Stimulated activated CD8-positive, alpha-beta memory T cell treated with anti-CD3 and anti-CD28 coated beads, Interleukin-12 subunit alpha, Interleukin-12 subunit beta, amount 100 ng/mL, for 1 hour (primary cell): Measurements from ENCODE around the gene GSTT4.
"Not testable (repeated sequence)": the region's sequence is repeated elsewhere in the genome, so short reads cannot be mapped to it uniquely, and the experiment has no call there.

Experiments
- DNase-seq: peaks from one replicate; pipeline ENCODE4 v3.0.0-alpha.2; 2020; ENCODE audit warnings: low read depth

Gene GSTT4

GRCh38 chr22:23986538-23987178 is 18.6 kb downstream of the GSTT4 start:
- DNase-seq = not testable (repeated sequence)

DNA sequence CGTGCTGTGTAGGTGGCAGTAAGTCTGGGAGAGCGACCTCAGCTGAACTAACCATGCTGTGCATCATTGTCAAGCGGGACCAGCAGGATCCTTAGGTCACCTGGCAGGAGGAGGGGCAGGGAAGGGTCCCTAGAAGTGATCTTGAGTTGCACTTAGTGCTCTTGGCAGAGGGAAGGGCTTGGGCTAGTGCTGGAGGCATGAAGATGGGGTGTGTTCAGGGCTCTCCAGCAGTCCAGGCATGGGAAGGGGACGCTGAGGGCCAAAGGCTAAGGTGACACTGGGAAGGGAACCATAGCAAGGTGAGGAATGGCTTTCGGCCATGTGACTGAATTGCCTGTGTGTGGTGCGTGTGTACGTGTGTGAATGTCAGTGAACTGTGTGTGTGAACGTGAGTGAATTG is 19.2 kb downstream of the GSTT4 start:
- DNase-seq = not testable (repeated sequence)

DNA sequence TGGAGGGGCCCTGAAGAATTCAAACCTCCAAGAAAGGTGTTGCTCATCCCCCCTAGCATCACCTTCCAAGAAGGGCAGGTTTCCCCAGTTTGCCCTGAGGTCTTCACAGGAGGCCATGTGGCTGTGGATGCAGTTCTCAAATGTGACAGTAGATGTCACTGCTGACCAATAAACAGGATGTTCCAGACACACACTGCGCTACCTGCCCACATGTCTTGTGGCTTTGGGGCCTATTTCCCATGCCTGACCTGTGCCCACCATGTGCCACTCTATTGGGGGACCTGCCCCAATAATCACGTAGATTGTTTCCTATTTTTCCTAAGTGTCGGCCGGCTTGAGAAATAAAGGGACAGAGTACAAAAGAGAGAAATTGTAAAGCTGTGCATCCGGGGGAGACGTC is 20.8 kb downstream of the GSTT4 start:
- DNase-seq = no peak

DNA sequence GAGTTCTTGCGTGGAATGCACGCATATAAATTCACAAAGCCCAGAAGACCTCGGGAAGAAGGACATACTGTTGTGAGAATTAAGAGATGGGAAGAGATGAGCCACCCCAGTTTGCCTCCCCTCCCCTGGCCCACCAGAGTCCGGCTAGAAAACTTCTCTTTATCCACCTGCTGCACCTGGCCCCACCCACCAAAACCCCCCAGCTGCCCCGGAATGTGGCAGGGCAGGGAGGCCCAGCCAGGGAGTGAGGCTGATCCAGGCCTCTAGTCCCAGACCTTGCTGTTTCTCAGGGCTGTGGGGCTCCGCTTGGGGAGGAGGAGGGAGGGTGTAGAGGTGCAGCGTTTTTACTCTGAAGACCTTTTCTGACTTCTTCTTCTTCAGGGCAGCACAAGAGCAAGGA is 24.7 kb downstream of the GSTT4 start:
- not testable (repeated sequence) for DNase-seq

DNA sequence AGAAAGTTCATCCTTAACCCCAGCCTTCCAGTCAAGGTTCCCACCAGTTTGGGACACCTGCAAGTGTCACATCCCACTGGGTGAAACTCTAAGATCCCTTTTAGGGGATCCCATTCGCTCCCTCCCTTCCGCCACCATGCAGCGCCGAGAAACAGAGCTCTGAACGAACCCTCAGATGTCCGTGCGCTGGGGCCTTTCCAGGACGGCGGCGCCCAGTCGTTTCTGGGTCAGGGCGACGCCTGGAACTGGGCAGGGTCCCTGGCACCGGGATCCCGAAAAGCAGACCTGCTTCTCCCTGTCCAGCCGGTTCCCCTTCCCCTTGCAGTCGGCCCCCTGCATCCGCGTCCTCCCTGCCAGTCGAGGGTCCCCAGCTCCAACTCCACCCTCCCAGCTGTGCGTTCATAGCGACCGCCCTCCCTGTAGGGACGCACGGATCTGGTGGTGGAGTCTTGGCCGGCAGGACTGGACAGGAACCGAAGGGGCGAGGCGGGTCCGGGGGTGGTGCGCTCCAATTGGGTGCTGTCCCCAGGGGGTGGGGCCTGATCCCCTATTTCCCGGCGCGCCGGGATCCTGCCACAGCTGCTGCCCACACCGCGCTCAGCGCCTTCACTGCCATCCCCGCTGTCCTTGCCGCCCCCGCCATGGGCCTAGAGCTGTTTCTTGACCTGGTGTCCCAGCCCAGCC is 25.6 kb downstream of the GSTT4 start, which contains the start of gene GSTT2:
TSS of gene GSTT2 (plus strand) at position 578 of the 684 bp plus-strand sequence.
- not testable (repeated sequence) for DNase-seq

DNA sequence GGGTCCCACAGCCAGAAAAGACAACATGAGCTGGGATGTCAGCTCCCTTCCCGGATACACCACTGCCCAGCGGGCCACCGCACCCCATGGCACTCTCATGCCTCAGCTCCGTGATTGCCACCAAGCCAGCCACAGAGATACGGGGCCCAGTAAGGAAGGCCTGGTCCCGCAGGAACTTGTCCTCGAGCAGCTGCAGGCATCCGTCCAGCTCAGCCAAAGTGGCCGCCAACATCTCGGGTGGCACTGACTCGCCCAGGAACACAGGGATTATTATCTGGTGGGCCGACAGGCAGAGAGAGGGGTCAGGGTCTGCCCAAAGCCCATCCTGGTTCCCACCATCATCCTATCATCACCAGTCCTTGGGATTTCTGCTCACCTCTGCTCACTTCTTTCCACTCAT is 27.9 kb downstream of the GSTT4 start:
- DNase-seq = not testable (repeated sequence)

DNA sequence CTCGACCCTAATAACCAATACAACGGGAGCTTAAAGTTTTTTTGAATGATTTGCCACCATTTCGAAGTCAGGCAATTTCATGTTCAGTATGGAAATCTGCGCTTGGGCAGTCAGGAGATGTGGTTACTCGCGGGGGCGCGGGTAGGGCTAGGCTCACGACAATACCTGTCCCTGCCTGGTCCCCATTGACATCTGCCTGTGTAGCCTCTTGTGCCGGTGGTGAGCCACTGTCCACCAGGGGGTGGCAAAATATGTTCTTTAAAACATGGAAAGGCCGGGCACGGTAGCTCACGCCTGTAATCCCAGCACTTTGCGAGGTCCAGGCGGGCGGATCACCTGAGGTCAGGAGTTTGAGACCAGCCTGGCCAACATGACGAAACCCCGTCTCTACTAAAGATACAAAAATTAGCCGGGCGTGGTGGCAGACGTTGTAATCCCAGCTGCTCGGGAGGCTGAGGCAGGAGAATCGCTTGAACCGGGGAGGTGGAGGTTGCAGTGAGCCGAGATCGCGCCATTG is 30.4 kb downstream of the GSTT4 start:
- DNase-seq = not testable (repeated sequence)

- not testable (repeated sequence) for DNase-seq
Observed at GRCh38 chr22:23974345-23974744, 30.9 kb downstream of the GSTT4 start, which contains the start of gene DDT. Gene DDT (minus strand): TSS chr22:23974441. CDS start chr22:23974414, 27 bp downstream.

GRCh38 chr22:23971927-23972326 is 33.3 kb downstream of the GSTT4 start:
- DNase-seq = not testable (repeated sequence)

GRCh38 chr22:23970816-23971486 is 34.3 kb downstream of the GSTT4 start:
- no peak for DNase-seq

GRCh38 chr22:23970201-23970641 is 35.0 kb downstream of the GSTT4 start:
- DNase-seq = no peak

GRCh38 chr22:23969071-23969470 is 36.2 kb downstream of the GSTT4 start:
- no peak for DNase-seq

DNA sequence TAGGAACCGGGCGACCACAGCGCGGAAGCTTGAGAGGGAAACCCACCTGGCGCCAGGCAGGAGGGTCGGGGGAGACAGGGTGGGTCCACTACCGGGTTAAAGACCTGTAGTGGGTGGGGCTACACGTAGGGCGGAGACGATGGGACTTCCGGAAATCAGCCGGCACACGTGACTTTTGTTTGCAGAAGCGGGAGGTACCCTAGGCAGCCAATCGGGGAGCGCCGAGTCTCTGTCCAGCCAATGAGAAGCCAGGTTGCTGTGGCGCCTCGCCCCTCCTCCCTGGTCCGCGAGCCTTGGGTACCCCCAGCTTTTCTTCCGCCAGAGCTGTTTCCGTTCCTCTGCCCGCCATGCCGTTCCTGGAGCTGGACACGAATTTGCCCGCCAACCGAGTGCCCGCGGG is 38.7 kb downstream of the GSTT4 start, which contains the start of gene DDTL:
TSS of gene DDTL (plus strand) at position 321 of the 400 bp plus-strand sequence. CDS start at position 348, 27 bp downstream.
- not testable (repeated sequence) for DNase-seq

GRCh38 chr22:23966094-23966493 is 39.2 kb downstream of the GSTT4 start:
- DNase-seq = not testable (repeated sequence)

GRCh38 chr22:23961084-23961771 is 44.0 kb downstream of the GSTT4 start, which contains the start of gene GSTT2B:
Gene GSTT2B (minus strand): TSS chr22:23961195. CDS start chr22:23961131, 64 bp downstream.
- not testable (repeated sequence) for DNase-seq

- DNase-seq = peak; percentile 74
Observed at GRCh38 chr22:23956301-23956900, 48.9 kb downstream of the GSTT4 start.

GRCh38 chr22:23955886-23956285 is 49.4 kb downstream of the GSTT4 start:
- DNase-seq = not testable (repeated sequence)

GRCh38 chr22:23954991-23955305 is 50.3 kb downstream of the GSTT4 start:
- not testable (repeated sequence) for DNase-seq

DNA sequence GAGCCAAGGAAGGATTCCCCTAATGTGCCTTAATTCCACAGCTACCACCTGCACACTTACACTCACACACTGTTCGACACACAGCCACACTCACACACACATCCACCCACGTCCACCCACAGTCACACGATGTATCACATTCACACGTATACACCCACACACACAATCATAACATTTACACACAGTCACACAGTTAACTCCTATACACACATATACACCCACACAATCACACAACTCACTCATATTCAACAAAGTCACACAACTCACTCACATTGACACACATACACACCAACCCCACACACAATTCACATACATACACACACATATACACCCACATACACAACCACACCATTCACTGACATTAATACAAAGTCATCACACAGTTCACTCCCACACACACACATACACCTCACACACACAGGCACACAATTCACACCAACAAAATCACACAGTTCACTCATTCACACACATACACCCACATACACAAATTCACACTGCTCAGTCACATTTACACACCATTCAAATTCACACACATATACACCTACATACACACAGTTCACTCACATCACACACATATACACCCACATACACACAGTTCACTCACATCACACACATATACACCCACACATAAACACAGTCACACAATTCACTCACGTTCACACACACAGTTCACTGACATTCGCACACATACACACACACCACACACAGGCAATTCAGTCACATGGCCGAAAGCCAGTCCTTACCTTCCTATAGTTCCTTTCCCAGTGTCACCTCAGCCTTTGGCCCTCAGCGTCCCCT is 50.9 kb downstream of the GSTT4 start:
- not testable (repeated sequence) for DNase-seq

GRCh38 chr22:23953485-23953884 is 51.8 kb downstream of the GSTT4 start:
- not testable (repeated sequence) for DNase-seq
